ENCODE measurements around the gene GSG1L.

Gene GSG1L

GRCh38 chr16:28092721-28093384 is 29.3 kb upstream of the GSG1L start:
- no peak for DNase-seq (ENCODE audit: low read depth in 2 of 2, low spot score in 1 of 2)

GRCh38 chr16:28091656-28092055 is 28.1 kb upstream of the GSG1L start:
- no peak for DNase-seq (ENCODE audit: low read depth in 2 of 2, low spot score in 1 of 2)

- no peak for DNase-seq (ENCODE audit: low read depth in 2 of 2, low spot score in 1 of 2)
Measured at GRCh38 chr16:28090646-28091377, 27.3 kb upstream of the GSG1L start.

- DNase-seq (ENCODE audit: low read depth in 2 of 2, low spot score in 1 of 2): no peak
Measured at GRCh38 chr16:28089992-28090365, 26.5 kb upstream of the GSG1L start.

GRCh38 chr16:28089205-28089991 is 25.9 kb upstream of the GSG1L start:
- no peak for DNase-seq (ENCODE audit: low read depth in 2 of 2, low spot score in 1 of 2)

- no peak for DNase-seq (ENCODE audit: low read depth in 2 of 2, low spot score in 1 of 2)
Measured at GRCh38 chr16:28087675-28088300, 24.3 kb upstream of the GSG1L start.

GRCh38 chr16:28087140-28087660 is 23.7 kb upstream of the GSG1L start:
- no peak for DNase-seq (ENCODE audit: low read depth in 2 of 2, low spot score in 1 of 2)

GRCh38 chr16:28086186-28087139 is 22.9 kb upstream of the GSG1L start:
- DNase-seq (ENCODE audit: low read depth in 2 of 2, low spot score in 1 of 2): no peak

GRCh38 chr16:28085389-28086171 is 22.1 kb upstream of the GSG1L start:
- DNase-seq (ENCODE audit: low read depth in 2 of 2, low spot score in 1 of 2): no peak

GRCh38 chr16:28084209-28084608 is 20.7 kb upstream of the GSG1L start:
- DNase-seq (ENCODE audit: low read depth in 2 of 2, low spot score in 1 of 2): no peak

- no peak for DNase-seq (ENCODE audit: low read depth in 2 of 2, low spot score in 1 of 2)
Measured at GRCh38 chr16:28082624-28083023, 19.1 kb upstream of the GSG1L start.

- no peak for DNase-seq (ENCODE audit: low read depth in 2 of 2, low spot score in 1 of 2)
Measured at GRCh38 chr16:28081391-28081968, 18.0 kb upstream of the GSG1L start.

GRCh38 chr16:28078261-28078660 is 14.7 kb upstream of the GSG1L start:
- DNase-seq (ENCODE audit: low read depth in 2 of 2, low spot score in 1 of 2): no peak

GRCh38 chr16:28073836-28074235 is 10.3 kb upstream of the GSG1L start:
- no peak for DNase-seq (ENCODE audit: low read depth in 2 of 2, low spot score in 1 of 2)

- no peak for DNase-seq (ENCODE audit: low read depth in 2 of 2, low spot score in 1 of 2)
Measured at GRCh38 chr16:28072087-28072486, 8.6 kb upstream of the GSG1L start.

- DNase-seq (ENCODE audit: low read depth in 2 of 2, low spot score in 1 of 2): no peak
Measured at GRCh38 chr16:28069971-28070794, 6.7 kb upstream of the GSG1L start.

- no peak for DNase-seq (ENCODE audit: low read depth in 2 of 2, low spot score in 1 of 2)
Measured at GRCh38 chr16:28068976-28069375, 5.5 kb upstream of the GSG1L start.

Data from stimulated activated CD8-positive, alpha-beta memory T cell treated with anti-CD3 and anti-CD28 coated beads, Interleukin-4, amount 100 ng/mL, for 4 hours (primary cell).